HepG2 (cell line): ENCODE measurements around the gene NEURL2. TPM values are rescaled to one million over a fixed set of nuclear protein-coding genes. Genes with fewer than 3 reads are reported as not detected.

Source experiments
- BRF2 ChIP-seq: sonication (generic); formaldehyde crosslinking; IDR thresholded peaks from 2 replicates; pipeline ENCODE4 v1.8.1; 2022; ENCODE audit warnings: mild to moderate bottlenecking, missing genetic modification reagents
- FOXA1 ChIP-seq, 2 experiments: fragments of 450-650 bp in 1 of 2; sonication (generic) in 1 of 2; formaldehyde crosslinking in 1 of 2; IDR thresholded peaks; 2 replicates each; pipeline versions ENCODE4 v1.4.0 to v1.6.1; 2016 to 2020; ENCODE audit warnings: missing genetic modification reagents in 1 of 2
- GZF1 ChIP-seq: sonication (generic); formaldehyde crosslinking; IDR thresholded peaks from 2 replicates; pipeline ENCODE4 v1.5.1; 2020; ENCODE audit warnings: mild to moderate bottlenecking, missing genetic modification reagents
- HNRNPL ChIP-seq: fragments of 200-400 bp; formaldehyde crosslinking; IDR thresholded peaks from 2 replicates; pipeline ENCODE4 v1.6.1; 2017; ENCODE audit warnings: mild to moderate bottlenecking, low read depth, low read length
- NFAT5 ChIP-seq: sonication (generic); formaldehyde crosslinking; IDR thresholded peaks from 2 replicates; pipeline ENCODE4 v1.4.0; 2020; ENCODE audit warnings: missing genetic modification reagents
- RELA ChIP-seq: sonication (generic); formaldehyde crosslinking; IDR thresholded peaks from 2 replicates; pipeline ENCODE4 v1.4.0; 2020; ENCODE audit warnings: missing genetic modification reagents
- SRSF4 ChIP-seq: fragments of 200-400 bp; formaldehyde crosslinking; IDR thresholded peaks from one replicate; pipeline ENCODE4 v1.6.1; 2018; ENCODE audit warnings: mild to moderate bottlenecking, low read depth, low read length, moderate library complexity; ENCODE audit not compliant: poor library complexity, severe bottlenecking
- TARDBP ChIP-seq: sonication (generic); formaldehyde crosslinking; IDR thresholded peaks from 2 replicates; pipeline ENCODE4 v1.8.0; 2022; ENCODE audit warnings: mild to moderate bottlenecking, missing genetic modification reagents
- ZBTB39 ChIP-seq: sonication (generic); formaldehyde crosslinking; IDR thresholded peaks from 2 replicates; pipeline ENCODE4 v1.5.0; 2020; ENCODE audit warnings: missing genetic modification reagents
- ZNF577 ChIP-seq: sonication (generic); formaldehyde crosslinking; IDR thresholded peaks from 2 replicates; pipeline ENCODE4 v1.4.0; 2020; ENCODE audit warnings: mild to moderate bottlenecking, low read depth, missing genetic modification reagents, borderline replicate concordance
- ZNF710 ChIP-seq: sonication (generic); formaldehyde crosslinking; IDR thresholded peaks from 2 replicates; pipeline ENCODE4 v1.5.0; 2020; ENCODE audit warnings: mild to moderate bottlenecking, missing genetic modification reagents, borderline replicate concordance
- polyA plus RNA-seq, 8 experiments: library from polyadenylated mRNA; depleted of rRNA in 3 of 8; stranded (reverse) in 7 of 8; unstranded in 1 of 8; fragments of >200 nt; fragmentation: Illumina TruSeq in 4 of 8; extraction: Trizol in 4 of 8; gene quantifications; 2 replicates each; pipeline versions ENCODE4 v1.2.1 to v1.2.3, GENCODE V29; 2011 to 2016; ENCODE audit warnings: low read depth in 4 of 8, missing spikeins in 1 of 8, mixed read lengths in 1 of 8; ENCODE audit not compliant: insufficient read depth in 1 of 8
- total RNA-seq, 5 experiments: library from RNA; depleted of rRNA; stranded (reverse); fragments of >200 nt; fragmentation: Illumina TruSeq; extraction: Trizol; gene quantifications; 2 replicates each; pipeline ENCODE4 v1.2.3, GENCODE V29; 2016; ENCODE audit warnings: low read depth in 1 of 5
- TF ChIP-seq, protein P1 (sequence below): IDR thresholded peaks from 2 replicates; pipeline ENCODE4 v1.6.1; 2016

Gene NEURL2
- total and polyA plus RNA-seq, 2 of the 13 experiments (the other 11 are each of a cell fraction or from before 2014, with no cell fraction given), result 7.2 to 9.7 TPM

GRCh38 chr20:45857114-45857881 is 33.7 kb downstream of the NEURL2 start, which contains the start of the genes ACOT8 and ZSWIM3 (continued):
- peak; percentile 78; the same call in 1 of the 2 replicates for TF ChIP-seq NFAT5 (CRISPR knock-in tag)
- peak; percentile 72; the same call in 1 of the 2 replicates for TF ChIP-seq HNRNPL
- TF ChIP-seq, protein P1, sequence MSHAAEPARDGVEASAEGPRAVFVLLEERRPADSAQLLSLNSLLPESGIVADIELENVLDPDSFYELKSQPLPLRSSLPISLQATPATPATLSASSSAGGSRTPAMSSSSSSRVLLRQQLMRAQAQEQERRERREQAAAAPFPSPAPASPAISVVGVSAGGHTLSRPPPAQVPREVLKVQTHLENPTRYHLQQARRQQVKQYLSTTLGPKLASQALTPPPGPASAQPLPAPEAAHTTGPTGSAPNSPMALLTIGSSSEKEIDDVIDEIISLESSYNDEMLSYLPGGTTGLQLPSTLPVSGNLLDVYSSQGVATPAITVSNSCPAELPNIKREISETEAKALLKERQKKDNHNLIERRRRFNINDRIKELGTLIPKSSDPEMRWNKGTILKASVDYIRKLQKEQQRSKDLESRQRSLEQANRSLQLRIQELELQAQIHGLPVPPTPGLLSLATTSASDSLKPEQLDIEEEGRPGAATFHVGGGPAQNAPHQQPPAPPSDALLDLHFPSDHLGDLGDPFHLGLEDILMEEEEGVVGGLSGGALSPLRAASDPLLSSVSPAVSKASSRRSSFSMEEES (CRISPR knock-in tag), result peak; percentile 67; the same call in 1 of the 2 replicates
- TF ChIP-seq RELA (CRISPR knock-in tag), result peak; percentile 56; the same call in 1 of the 2 replicates
- no peak for TF ChIP-seq ZNF577 (CRISPR knock-in tag)
- TF ChIP-seq GZF1 (CRISPR knock-in tag), result no peak
- TF ChIP-seq FOXA1 (IDR thresholded peaks at IDR 0.05), result no peak
- no peak for TF ChIP-seq FOXA1 (CRISPR knock-in tag; IDR thresholded peaks at IDR 0.05)
- TF ChIP-seq ZBTB39, result no peak
- no peak for TF ChIP-seq BRF2
- no peak for TF ChIP-seq TARDBP (CRISPR knock-in tag)
- no peak; the same call in none of the 2 replicates for TF ChIP-seq ZNF710
- no peak for TF ChIP-seq SRSF4
